HG03103 (cell line): ENCODE data around the gene TOB1.

Experiments used
- ATAC-seq: cut with Tn5 transposase; IDR thresholded peaks from one replicate; pipeline ENCODE4 v1.9.1; 2021; ENCODE audit warnings: low read depth; ENCODE audit not compliant: unreplicated experiment

Gene TOB1

DNA sequence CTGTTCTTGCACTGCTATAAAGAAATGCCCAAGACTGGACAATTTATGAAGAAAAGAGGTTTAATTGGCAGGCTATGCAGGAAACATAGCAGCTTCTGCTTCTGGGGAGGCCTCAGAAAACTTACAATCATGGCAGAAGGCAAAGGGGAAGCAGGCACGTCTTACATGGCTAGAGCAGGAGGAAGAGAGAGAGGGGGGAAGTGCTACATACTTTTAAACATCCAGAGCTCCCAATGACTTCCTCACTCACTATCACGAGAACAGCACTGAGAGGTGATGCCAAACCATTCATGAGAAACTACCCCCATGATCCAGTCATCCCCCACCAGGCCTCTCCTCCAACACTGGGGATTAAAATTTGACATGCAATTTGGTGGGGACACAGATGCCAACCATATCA lies 17.4 kb downstream of the TOB1 start:
- ATAC-seq, result no peak

DNA sequence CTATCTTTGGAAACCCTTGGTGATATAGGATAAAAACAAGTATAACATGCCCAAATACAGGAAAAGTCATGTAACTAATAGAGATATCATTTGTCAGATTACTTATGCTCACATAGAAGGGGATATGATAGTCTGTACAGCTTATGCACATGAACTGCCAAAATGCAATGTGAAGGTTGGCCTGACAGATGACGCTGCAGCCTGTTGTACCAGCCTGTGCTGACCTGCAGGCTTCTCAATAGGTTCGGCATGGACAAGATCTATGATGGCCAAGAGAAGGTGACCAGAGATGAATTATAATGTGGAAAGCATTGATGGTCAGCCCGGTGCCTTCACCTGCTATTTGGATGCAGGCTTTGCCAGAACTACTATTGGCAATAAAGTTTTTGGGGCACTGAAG lies 18.1 kb downstream of the TOB1 start:
- no peak for ATAC-seq

DNA sequence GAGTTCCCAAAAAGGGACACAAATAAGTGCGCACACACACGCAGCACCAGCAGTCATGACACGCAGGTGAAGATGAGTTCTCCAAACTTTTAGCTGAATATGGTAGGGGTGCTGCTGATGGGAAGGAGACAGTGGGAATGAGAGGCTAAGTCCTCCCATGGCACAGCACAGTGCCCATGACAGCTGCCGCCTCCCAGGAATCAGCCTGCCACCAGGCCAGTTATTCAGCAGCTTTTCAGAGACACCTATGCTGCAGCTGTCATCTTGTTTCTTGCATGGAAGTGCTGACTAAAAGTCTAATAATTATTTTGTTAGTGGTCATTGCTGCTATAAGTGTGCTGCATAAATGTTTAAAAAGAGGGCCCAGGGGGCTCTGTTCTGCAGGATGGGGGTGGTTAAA lies 18.6 kb downstream of the TOB1 start:
- no peak for ATAC-seq

DNA sequence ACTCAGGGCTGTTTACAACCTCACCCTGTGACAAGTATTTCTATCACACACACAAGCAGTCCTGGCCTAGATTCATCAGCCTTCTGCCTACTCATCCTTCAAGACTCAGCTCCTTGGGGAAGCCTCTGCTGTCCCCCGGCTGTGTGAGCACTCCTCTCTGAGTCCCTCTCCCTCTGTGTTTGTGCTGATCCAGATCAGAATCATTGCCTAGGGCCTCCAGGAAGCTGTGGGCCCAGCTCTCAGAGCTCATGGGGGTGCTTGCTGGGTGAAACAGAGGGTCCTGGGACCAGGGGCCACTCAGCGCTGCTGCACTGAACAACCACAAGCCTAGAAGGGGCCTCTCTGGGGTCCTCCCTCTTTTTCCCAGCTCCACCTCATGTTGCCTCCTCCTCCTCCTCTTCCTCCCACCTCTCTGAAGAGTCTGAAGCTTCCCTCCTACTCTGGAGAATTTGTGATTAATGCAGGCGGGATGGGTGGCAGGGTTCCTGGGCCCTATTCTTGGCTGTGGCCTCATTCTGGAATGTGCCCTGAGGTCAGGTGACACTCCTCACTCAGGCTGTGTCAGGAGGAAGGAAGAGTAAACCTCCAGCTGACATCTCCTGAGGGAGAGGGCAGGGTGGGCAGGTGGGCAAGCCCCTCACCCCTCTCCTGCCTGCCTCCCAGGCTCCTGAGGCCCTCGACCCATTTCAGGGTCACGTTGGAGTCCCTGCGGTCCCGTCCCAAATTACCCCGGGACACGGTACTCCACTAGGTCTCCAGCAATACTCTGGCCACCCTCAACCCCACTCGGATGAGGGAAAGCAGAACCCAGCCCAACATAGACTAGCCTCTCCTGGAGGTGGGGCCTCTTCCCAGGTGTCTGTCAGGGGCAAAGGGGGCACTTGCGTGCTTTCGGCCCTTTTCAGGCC lies 20.7 kb downstream of the TOB1 start:
- ATAC-seq, result no peak

DNA sequence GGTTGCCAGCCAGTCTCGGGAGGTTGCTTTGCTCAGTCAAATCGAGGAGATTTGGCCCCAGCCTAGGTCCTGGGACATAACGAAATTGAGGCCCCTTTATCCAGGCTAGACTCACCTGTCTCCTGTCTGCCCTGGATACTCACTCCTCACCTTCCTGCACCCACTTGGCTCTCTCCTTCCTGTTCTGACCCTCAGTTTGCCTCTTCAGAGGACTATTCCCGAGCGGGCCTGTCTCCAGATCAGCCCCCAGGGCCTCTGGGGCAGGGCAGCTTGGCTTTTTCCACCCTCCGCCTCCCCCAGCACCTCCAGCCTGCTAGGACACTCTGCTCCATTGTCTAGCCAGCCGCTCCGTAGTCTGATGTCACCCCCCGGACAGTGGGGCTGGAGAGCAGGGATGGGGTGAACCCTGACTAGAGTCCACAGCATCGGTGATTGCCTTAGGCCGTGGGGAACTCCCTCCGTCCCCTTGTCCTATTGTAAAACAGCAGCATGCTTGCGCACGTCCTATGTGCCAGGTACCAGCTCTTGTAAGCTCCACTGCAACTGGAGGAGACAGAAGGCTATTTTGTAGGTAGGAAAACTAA lies 21.9 kb downstream of the TOB1 start:
- ATAC-seq, result no peak

DNA sequence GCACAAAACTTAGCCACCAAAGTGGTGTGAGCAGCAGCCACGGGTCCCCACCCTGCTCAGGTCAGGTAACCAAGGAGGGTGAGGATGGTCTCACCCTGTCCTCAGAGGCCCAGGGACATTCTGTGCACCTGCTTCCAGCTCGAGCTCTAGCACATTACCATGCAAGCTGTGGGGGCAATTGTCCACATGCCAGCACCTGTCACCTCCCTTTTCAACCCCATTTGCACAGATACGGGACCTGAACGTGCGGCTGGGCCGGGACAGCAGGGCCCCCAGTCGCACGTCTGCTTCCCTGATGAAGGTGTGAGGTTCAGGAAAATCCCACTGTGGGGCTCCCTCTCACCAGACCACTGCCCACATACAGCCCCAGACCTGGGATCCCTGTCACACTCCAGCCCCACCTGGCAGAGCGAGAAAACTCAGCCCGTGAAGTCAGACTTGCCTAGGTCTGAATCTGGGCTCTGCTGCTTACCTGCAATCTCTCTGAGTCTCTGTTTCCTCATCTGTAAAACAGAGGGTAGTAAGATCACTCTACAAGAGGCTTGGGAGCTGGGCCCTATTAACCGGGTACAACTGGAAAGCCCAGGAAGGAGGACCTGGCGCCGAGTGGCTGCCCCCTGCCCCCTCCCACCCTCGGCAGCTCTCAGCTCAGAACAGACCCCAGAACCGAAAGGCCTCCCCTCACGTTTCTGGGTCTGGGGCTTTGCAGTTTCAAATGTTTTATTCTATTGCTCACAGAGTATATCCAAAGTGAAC lies 22.8 kb downstream of the TOB1 start:
- ATAC-seq, result no peak

DNA sequence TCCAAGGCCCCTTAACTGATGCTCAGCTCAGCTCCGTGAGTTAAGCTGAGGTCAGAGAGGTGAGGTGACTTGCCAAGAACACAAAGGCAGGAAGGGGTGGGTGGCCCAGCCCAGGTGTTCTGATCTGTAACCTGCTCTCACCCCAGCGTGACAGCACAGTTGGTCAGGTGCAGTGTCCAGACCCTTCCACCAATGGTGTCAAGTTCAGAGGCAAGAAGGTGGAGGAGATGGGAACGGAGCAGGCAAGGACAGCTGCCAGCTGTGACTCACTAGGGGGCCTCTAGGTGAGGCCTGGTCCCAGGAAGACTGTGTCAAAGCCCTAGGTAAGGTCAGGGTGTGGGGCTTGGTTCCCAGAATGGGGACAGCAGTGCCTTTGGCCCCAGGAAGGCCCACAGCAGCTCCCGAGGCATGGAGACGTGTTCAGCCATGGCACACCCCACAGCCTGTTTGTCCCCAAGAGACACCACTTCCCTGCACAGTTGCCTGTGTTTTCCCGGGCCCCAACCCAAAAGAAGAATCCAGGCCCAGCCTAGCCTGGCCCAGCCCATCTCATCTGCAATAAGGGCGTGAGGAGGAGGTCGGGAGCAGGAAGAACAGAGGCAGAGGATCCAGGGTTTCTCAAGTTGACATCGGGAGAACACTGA lies 23.5 kb downstream of the TOB1 start:
- no peak for ATAC-seq

DNA sequence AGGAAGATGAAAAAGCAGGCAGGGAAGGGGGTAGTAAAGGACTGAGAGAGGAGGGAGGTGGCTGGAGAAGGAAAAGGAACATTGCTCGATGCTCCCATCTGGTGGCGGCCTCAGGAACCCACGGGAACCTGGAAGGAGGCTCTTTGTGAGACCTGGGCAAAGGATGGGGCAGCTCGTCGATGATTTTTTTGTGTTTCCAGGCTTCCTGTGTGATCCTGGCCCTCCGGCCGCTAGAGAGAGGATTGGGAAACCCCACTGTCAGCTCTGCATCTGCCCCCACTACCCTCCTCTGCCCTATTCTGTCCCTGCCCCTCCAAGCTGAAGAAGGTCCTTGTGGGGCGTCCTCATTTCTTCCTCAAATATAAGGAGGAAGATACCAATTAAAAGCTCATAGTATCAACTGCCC lies 24.2 kb downstream of the TOB1 start:
- no peak for ATAC-seq

DNA sequence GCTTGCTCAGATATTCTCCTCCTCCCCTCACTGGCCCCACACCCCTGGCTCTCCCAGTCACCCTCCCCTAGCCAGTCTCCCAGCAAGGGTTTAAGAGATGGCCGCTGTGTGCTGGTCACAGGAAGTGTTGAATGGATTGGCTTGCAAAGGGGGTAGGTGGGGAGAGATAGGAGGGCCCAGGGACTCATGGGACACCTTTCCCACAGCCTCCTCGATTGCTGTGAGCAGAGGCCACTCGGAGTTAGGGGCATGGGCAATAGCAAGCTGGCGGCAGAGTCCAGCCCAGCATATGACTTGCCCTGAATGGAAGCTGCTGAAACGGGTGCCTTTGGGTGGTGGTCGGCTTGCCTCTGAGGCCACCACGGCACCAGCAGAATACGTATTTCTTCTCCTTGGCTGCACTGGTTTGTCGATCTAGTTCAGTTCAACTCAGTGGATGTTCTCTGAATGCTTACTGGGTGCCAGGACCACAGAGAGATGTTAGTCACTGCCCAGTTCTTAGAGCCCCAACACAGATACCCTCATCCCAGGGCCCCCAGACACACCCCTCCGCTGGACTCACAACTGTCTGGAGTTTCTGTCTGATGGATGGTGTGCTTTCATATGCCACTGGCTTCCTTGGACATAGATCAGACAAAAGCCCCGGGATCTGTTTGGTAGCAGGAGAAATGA lies 24.7 kb downstream of the TOB1 start:
- ATAC-seq, result no peak

DNA sequence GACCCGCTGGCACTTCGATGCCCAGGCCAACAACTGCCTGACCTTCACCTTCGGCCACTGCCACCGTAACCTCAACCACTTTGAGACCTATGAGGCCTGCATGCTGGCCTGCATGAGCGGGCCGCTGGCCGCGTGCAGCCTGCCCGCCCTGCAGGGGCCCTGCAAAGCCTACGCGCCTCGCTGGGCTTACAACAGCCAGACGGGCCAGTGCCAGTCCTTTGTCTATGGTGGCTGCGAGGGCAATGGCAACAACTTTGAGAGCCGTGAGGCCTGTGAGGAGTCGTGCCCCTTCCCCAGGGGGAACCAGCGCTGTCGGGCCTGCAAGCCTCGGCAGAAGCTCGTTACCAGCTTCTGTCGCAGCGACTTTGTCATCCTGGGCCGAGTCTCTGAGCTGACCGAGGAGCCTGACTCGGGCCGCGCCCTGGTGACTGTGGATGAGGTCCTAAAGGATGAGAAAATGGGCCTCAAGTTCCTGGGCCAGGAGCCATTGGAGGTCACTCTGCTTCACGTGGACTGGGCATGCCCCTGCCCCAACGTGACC lies 25.8 kb downstream of the TOB1 start:
- ATAC-seq, result no peak

DNA sequence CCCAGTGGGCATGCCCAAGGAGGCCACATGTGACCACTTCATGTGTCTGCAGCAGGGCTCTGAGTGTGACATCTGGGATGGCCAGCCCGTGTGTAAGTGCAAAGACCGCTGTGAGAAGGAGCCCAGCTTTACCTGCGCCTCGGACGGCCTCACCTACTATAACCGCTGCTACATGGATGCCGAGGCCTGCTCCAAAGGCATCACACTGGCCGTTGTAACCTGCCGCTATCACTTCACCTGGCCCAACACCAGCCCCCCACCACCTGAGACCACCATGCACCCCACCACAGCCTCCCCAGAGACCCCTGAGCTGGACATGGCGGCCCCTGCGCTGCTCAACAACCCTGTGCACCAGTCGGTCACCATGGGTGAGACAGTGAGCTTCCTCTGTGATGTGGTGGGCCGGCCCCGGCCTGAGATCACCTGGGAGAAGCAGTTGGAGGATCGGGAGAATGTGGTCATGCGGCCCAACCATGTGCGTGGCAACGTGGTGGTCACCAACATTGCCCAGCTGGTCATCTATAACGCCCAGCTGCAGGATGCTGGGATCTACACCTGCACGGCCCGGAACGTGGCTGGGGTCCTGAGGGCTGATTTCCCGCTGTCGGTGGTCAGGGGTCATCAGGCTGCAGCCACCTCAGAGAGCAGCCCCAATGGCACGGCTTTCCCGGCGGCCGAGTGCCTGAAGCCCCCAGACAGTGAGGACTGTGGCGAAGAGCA lies 26.4 kb downstream of the TOB1 start:
- ATAC-seq, result no peak

DNA sequence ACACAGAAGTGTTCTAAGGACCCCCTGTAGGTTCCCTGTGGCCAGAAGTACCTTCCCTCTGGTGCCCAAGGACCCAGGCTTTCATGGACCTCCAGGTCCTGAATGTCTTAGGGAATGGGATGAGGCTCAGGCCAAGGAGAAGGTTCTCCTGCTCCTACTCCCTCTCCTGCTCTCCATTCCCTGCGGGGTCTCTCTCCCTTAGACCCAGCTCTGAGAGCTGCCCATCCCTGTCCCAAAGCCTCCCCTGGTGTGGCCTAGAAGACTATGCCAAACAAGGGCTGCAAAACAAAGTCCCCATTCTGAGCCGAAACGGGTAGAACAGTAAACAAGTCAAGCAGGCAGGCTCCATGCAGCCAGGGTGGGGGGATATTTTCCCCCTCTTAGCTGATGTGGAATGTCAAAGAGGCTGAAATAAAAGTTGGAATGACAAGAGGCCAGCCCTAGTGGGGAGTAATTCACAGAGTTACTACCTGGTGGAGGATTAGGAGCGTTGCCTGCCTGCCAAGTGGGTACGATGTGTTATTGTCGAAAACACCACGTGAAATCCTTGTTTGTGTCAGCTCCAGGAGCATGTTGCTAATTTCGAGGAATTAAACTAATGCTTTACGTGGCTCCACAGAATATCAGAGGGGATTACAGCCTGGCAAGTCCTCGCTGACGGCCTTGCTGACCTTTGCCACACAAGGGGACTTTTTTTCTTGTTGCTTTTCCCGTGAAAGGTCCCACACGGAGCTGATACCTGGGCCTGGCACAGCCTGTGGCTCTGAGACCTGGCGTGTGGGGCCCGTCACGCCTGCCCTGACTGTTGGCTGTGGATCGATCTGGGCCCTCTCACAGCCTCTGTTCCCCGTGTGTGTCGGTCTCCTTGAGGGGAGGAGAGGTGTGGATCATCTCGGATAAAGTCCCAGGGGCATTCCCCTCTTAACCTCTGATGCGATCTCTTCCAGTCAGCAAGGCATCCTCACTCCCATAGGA lies 27.9 kb downstream of the TOB1 start:
- no peak for ATAC-seq

DNA sequence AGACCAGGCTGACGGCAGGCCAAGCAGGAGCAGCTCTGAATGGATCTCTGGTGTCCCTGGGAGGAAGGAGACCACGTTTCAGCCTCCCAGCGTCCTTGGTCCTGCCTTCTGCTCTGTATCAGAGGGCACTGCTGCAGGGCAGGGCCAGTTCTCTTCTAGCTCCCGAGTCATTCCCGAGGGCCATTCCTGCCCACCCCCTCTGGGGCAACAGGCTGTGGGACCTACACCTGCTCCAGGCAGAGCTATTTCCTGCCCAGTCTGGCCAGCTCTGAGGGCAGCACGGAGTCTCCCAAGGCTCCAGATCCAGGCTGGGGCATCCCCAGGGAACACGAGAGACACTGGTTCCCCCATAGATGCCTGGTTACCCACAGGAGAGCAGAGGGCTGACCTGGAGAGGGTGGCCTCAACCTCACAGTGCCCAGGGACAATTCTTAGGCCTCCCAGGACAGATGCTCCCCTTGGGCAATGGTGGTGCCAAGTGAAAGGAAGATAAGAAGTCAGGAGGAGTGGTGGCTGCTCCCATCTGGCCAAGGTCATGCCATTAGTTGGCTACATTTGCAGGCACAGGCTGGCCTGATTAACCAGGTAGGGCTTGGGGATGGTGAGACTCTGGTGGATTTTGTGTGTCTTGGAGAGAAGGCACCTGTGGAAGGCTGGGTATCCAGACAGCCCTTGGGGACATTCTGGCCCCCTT lies 28.7 kb downstream of the TOB1 start:
- no peak for ATAC-seq

DNA sequence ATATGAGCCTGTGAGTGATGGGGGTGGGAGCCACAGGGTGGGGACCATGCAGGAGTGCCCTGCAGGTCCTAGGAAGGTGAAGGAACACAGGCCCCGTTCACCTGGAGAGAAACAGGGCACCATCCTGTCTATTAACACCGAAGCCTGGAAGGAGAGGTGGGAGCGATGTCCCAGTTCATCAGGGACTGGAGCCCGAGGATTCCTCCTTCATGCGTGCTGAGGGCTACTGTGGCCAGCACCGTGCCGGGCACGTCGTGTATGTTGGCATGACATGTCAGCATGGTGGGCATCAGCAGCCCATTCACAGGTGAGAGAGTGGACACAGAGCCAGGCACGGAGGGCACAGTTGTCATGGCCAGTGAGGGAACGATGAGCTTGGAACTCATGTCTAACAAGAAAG lies 29.3 kb downstream of the TOB1 start:
- ATAC-seq, result no peak

DNA sequence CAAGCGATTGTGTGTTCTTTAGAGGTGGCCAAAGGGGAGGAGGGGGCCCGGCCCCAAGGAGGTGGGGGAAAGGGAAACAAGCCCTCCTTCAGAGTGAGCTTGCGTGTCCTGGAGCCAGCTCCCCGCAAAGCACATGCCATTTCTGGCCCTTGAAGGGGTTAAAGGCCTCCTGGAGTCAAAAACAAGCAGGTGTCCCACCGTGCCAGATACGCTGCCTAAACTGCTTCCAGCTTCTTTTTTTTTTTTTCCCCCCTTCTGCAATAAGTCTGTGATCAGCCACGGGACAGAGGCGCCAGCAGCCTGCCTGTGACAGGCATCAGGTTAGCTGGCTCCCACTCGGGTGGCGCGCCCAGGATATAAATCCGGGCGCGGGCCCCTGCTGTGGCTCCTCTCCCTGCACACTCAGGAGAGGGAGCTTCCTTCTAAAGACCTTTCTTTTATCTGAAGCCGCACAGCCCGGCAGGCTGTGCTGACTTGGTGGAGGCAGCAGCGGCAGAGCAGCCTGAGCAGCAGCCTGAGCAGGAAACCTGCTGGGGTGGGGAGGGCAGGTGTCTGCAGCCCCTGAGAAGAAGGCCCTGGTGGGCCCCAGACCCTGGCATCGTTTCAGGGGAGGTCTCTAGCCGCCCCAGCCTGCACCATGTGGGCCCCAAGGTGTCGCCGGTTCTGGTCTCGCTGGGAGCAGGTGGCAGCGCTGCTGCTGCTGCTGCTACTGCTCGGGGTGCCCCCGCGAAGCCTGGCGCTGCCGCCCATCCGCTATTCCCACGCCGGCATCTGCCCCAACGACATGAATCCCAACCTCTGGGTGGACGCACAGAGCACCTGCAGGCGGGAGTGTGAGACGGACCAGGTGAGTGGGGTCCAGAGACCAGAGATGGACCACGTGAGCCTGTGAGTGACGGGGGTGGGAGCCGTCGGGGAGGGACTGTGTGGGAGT lies 30.6 kb downstream of the TOB1 start, which contains the start of gene WFIKKN2:
TSS of gene WFIKKN2 (plus strand) at position 286 of the 934 bp plus-strand sequence. CDS start at position 638, 352 bp downstream.
- ATAC-seq, result no peak

DNA sequence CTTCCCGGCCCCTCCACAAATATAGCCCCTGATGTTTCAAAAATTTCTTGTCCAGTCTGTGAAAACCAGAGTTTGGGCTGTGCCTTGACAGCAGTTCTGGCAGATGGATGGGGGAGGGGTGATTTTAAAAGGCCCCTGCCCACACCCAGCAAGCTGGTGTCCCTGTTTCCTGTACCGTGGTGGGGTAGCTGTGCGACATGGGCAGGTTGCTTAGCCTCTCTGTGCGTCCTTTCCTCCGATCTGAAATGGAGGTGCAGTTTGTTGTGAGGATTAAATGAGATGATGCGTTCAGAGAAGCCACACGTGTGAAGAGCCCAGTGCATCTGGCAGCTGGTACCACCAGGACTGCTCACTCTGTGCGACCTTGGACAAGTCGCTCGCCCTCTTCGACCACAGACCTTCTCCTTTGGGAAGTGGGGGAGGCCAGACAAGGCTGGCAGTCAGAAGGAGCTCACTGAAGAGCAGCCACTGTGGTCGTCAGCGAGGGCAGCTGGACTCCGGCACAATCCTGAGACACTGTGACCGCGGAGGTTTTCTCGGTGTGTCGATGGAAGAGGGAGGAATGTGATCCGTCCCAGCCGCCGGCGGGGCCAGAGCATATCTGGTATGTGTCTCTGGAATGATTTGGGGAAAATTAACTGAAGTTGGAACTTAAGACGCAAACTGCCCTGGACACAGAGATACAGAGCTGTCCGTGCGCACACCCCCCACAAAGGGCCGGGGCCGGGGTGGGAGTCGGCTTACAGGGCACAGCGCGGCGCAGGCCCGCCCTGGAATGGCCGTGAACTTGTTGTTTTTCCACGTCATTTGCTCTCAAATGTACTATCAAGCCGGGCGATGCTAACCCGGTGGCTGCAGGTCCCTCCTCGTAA lies 31.5 kb downstream of the TOB1 start:
- no peak for ATAC-seq
